ENCODE results near the gene LRRC30.
"Not testable (repeated sequence)": the region's sequence is repeated elsewhere in the genome, so short reads cannot be mapped to it uniquely, and the experiment has no call there.

LRRC30 gene

GRCh38 chr18:7230626-7231349 is at the start of gene LRRC30:
LRRC30 (plus strand) TSS chr18:7231089; CDS start chr18:7231139, 50 bp downstream.
- DNase-seq = no peak
- intact Hi-C loops (cut with DNase I) = no loop called here

GRCh38 chr18:7185701-7186100 is 45.2 kb upstream of the LRRC30 start:
- intact Hi-C loops (cut with DNase I) = no loop called here
- no peak for DNase-seq

GRCh38 chr18:7190547-7191156 is 40.2 kb upstream of the LRRC30 start:
- intact Hi-C loops (cut with DNase I) = no loop called here
- DNase-seq = no peak

- DNase-seq = no peak
- intact Hi-C loops (cut with DNase I) = no loop called here
These were observed 39.2 kb upstream of the LRRC30 start for GRCh38 chr18:7191736-7192135.

- no peak for DNase-seq
- intact Hi-C loops (cut with DNase I) = no loop called here
These were observed 35.6 kb upstream of the LRRC30 start for GRCh38 chr18:7195266-7195665.

- intact Hi-C loops (cut with DNase I) = no loop called here
- DNase-seq = no peak
These were observed 34.5 kb upstream of the LRRC30 start for GRCh38 chr18:7196421-7196820.

GRCh38 chr18:7197854-7198253 is 33.0 kb upstream of the LRRC30 start:
- intact Hi-C loops (cut with DNase I) = no loop called here
- DNase-seq = no peak

- intact Hi-C loops (cut with DNase I) = no loop called here
These were observed 32.6 kb upstream of the LRRC30 start for GRCh38 chr18:7198326-7198725.

GRCh38 chr18:7201096-7201495 is 29.8 kb upstream of the LRRC30 start:
- intact Hi-C loops (cut with DNase I) = no loop called here

More at GRCh38 chr18:7198326-7198725, 32.6 kb upstream of the LRRC30 start:
- no peak for DNase-seq

GRCh38 chr18:7202169-7202568 is 28.7 kb upstream of the LRRC30 start:
- peak in 1 of 42 donors; percentile 10 for DNase-seq
- intact Hi-C loops (cut with DNase I) = no loop called here

More at GRCh38 chr18:7201096-7201495, 29.8 kb upstream of the LRRC30 start:
- DNase-seq = no peak

- DNase-seq; intact Hi-C loops (cut with DNase I): not testable (repeated sequence)
These were observed 27.3 kb upstream of the LRRC30 start for GRCh38 chr18:7203601-7204000.

- no peak for DNase-seq
- intact Hi-C loops (cut with DNase I) = no loop called here
These were observed 25.5 kb upstream of the LRRC30 start for GRCh38 chr18:7205346-7205745.

- intact Hi-C loops (cut with DNase I) = no loop called here
These were observed 24.7 kb upstream of the LRRC30 start for GRCh38 chr18:7206217-7206616.

GRCh38 chr18:7207366-7207915 is 23.4 kb upstream of the LRRC30 start:
- peak in 4 of 42 donors; percentile 2 to 41 (median 18) for DNase-seq
- intact Hi-C loops (cut with DNase I) = no loop called here

More at GRCh38 chr18:7206217-7206616, 24.7 kb upstream of the LRRC30 start:
- no peak for DNase-seq

GRCh38 chr18:7221424-7222155 is 9.3 kb upstream of the LRRC30 start:
- peak in 19 of 42 donors; percentile 3 to 68 (median 39) for DNase-seq
- intact Hi-C loops (cut with DNase I) = no loop called here

GRCh38 chr18:7224198-7224597 is 6.7 kb upstream of the LRRC30 start:
- DNase-seq = no peak
- intact Hi-C loops (cut with DNase I) = no loop called here

GRCh38 chr18:7232218-7232617 is 1.3 kb downstream of the LRRC30 start:
- no peak for DNase-seq
- intact Hi-C loops (cut with DNase I) = no loop called here

GRCh38 chr18:7233134-7233810 is 2.4 kb downstream of the LRRC30 start:
- intact Hi-C loops (cut with DNase I) = no loop called here
- DNase-seq = no peak

- intact Hi-C loops (cut with DNase I) = no loop called here
- DNase-seq = no peak
These were observed 3.2 kb downstream of the LRRC30 start for GRCh38 chr18:7234091-7234490.

All from head of caudate nucleus (tissue), 42 donors.